K562 (cell line): Measurements from ENCODE around the gene TMEM267. TPM values are rescaled to one million over a fixed set of nuclear protein-coding genes. Genes with fewer than 3 reads are reported as not detected.
"Not testable (repeated sequence)": the region's sequence is repeated elsewhere in the genome, so short reads cannot be mapped to it uniquely, and the experiment has no call there.

Experiments used
- ATAC-seq: fragments of 200-7000 bp; cut with Tn5 transposase; 3 replicates; pipeline ENCODE4 v1.9.1; 2020; ENCODE audit warnings: moderate library complexity
- BruUV-seq: library from RNA; stranded (reverse); fragments of 400-500 nt; replicated peaks from 2 replicates; lab custom pipeline; 2021; lab: Mats Ljungman, UMichigan
- CTCF ChIA-PET: fragments of 300-600 bp; formaldehyde crosslinking; extraction: SDS; loops from one replicate; lab custom pipeline; 2021; ENCODE audit warnings: low intra/inter-chr PET ratio; lab: Yijun Ruan, JAX
- POLR2A ChIA-PET: fragments of 300-600, 350-650 bp; sonication (Branson Sonifier 250); formaldehyde crosslinking; extraction: SDS; loops from one replicate; lab custom pipeline; 2021; ENCODE audit warnings: antibody characterized with exemption, inconsistent platforms; lab: Yijun Ruan, JAX
- DNase-seq, 4 experiments: peaks; one replicate each; pipeline versions ENCODE4 v3.0.0 to v3.0.0-alpha.2; 2011 to 2018; ENCODE audit warnings: low spot score in 3 of 4, mixed read lengths in 3 of 4; ENCODE audit errors: extremely low read depth in 1 of 4
- FAIRE-seq: peaks from 2 replicates; lab custom pipeline; 2011; peaks lifted over from hg19 to GRCh38; lab: Jason Lieb, UNC
- H2AFZ ChIP-seq: 2 replicates; pipeline ENCODE4 v1.6.0; 2011; ENCODE audit warnings: low read depth, low read length, control low read depth, inconsistent platforms
- H3K27ac ChIP-seq: fragments of 200-600 bp; 3 replicates; pipeline ENCODE4 v1.8.0; 2011; ENCODE audit warnings: low read depth, mild to moderate bottlenecking, control low read depth, inconsistent platforms, low read length, moderate library complexity, mixed read lengths; ENCODE audit errors: extremely low read depth
- H3K27me3 ChIP-seq, 2 experiments: fragments of 300-600 bp in 1 of 2; 2 replicates in 1 of 2; 3 replicates in 1 of 2; pipeline versions ENCODE4 v1.6.0 to v1.8.0; 2011; ENCODE audit warnings: inconsistent platforms in 2 of 2, low read length in 2 of 2, mild to moderate bottlenecking in 1 of 2, mixed read lengths in 1 of 2, moderate library complexity in 1 of 2; ENCODE audit not compliant: control insufficient read depth in 2 of 2, insufficient read depth in 2 of 2
- H3K36me3 ChIP-seq: fragments of 300-600 bp; 3 replicates; pipeline ENCODE4 v1.8.0; 2011; ENCODE audit warnings: mild to moderate bottlenecking, low read length, inconsistent platforms; ENCODE audit not compliant: control insufficient read depth, insufficient read depth
- H3K4me1 ChIP-seq, 2 experiments: fragments of 200-600 bp in 1 of 2; replicated peaks in 1 of 2; 2 replicates in 1 of 2; 3 replicates in 1 of 2; pipeline versions ENCODE4 v1.5.1 to v1.8.0; 2011; ENCODE audit warnings: inconsistent platforms in 2 of 2, low read length in 2 of 2, mild to moderate bottlenecking in 1 of 2, mixed read lengths in 1 of 2, moderate library complexity in 1 of 2; ENCODE audit not compliant: control insufficient read depth in 2 of 2, insufficient read depth in 2 of 2
- H3K4me2 ChIP-seq: 2 replicates; pipeline ENCODE4 v1.6.1; 2011; ENCODE audit warnings: low read length, control low read depth, inconsistent platforms, mixed read lengths; ENCODE audit not compliant: insufficient read depth
- H3K4me3 ChIP-seq: fragments of 200-600 bp; sonication (generic), shearing (Covaris generic); 2 replicates; pipeline ENCODE4 v1.5.1; 2016; ENCODE audit warnings: control low read depth, inconsistent platforms
- H3K79me2 ChIP-seq: fragments of 200-600 bp; 3 replicates; pipeline ENCODE4 v1.8.0; 2011; ENCODE audit warnings: low read length, inconsistent platforms; ENCODE audit not compliant: control insufficient read depth, insufficient read depth
- H3K9ac ChIP-seq, 2 experiments: 2 replicates each; pipeline versions ENCODE4 v1.6.0 to v1.6.1; 2011; ENCODE audit warnings: low read depth in 2 of 2, low read length in 2 of 2, control low read depth in 1 of 2, inconsistent platforms in 1 of 2, mild to moderate bottlenecking in 1 of 2, mixed read lengths in 1 of 2; ENCODE audit not compliant: insufficient read depth in 1 of 2
- H3K9me1 ChIP-seq: one replicate; pipeline ENCODE4 v1.6.0; 2011; ENCODE audit warnings: inconsistent platforms, mild to moderate bottlenecking, low read length, moderate library complexity; ENCODE audit not compliant: control insufficient read depth, insufficient read depth
- H3K9me3 ChIP-seq: replicated peaks from 2 replicates; pipeline ENCODE4 v1.5.1; 2011; ENCODE audit warnings: low read depth, low read length, inconsistent platforms; ENCODE audit not compliant: control insufficient read depth, insufficient read depth
- H4K20me1 ChIP-seq: replicated peaks from 2 replicates; pipeline ENCODE4 v1.6.1; 2011; ENCODE audit warnings: low read length, inconsistent platforms, mixed read lengths; ENCODE audit not compliant: control insufficient read depth, insufficient read depth
- CBFB ChIP-seq: sonication (generic); formaldehyde crosslinking; IDR thresholded peaks from 2 replicates; pipeline ENCODE4 v1.4.0; 2020; ENCODE audit warnings: mild to moderate bottlenecking, missing genetic modification reagents
- FOXJ2 ChIP-seq: fragments of 200-800 bp; sonication (Bioruptor generic); IDR thresholded peaks from 2 replicates; pipeline ENCODE4 v1.6.1; 2016; ENCODE audit warnings: missing genetic modification characterization, missing compliant biosample characterization
- GATAD2A ChIP-seq: fragments of 450-650 bp; IDR thresholded peaks from 2 replicates; pipeline ENCODE4 v1.6.1; 2017
- PHF20 ChIP-seq: fragments of 450-650 bp; IDR thresholded peaks from 2 replicates; pipeline ENCODE4 v1.6.1; 2018; ENCODE audit not compliant: partially characterized antibody
- PHF21A ChIP-seq: fragments of 450-650 bp; IDR thresholded peaks from 2 replicates; pipeline ENCODE4 v1.6.1; 2017; ENCODE audit warnings: low read depth, borderline replicate concordance
- POLR2G ChIP-seq: fragments of 200-400 bp; formaldehyde crosslinking; IDR thresholded peaks from 2 replicates; pipeline ENCODE4 v1.6.1; 2017; ENCODE audit warnings: low read depth, mild to moderate bottlenecking, antibody characterized with exemption, low read length, moderate library complexity
- SUPT5H ChIP-seq: fragments of 450-650 bp; IDR thresholded peaks from 2 replicates; pipeline ENCODE4 v1.6.1; 2016
- YY1 ChIP-seq, 3 experiments: IDR thresholded peaks; 2 replicates each; pipeline ENCODE4 v1.6.1; 2011; ENCODE audit warnings: low read length in 2 of 3, mild to moderate bottlenecking in 2 of 3, moderate library complexity in 2 of 3, borderline replicate concordance in 1 of 3, control low read depth in 1 of 3, low read depth in 1 of 3; ENCODE audit not compliant: insufficient read depth in 3 of 3, insufficient replicate concordance in 2 of 3, control insufficient read depth in 1 of 3, insufficient read length in 1 of 3; ENCODE audit errors: extremely low read depth in 1 of 3
- ZNF639 ChIP-seq, 2 experiments: fragments of 200-800 bp in 1 of 2; sonication (Bioruptor generic) in 1 of 2; sonication (generic) in 1 of 2; formaldehyde crosslinking in 1 of 2; IDR thresholded peaks in 1 of 2; conservative IDR thresholded peaks in 1 of 2; 2 replicates each; pipeline versions ENCODE4 v1.5.0 to v1.6.1; 2016 to 2020; ENCODE audit warnings: missing compliant biosample characterization in 1 of 2, missing genetic modification characterization in 1 of 2, missing genetic modification reagents in 1 of 2
- WGBS: fragments of 100-300 bp; shearing (Covaris generic); methylation state at CpG from one replicate; pipeline ENCODE4 v1.1.6; 2016; ENCODE audit warnings: low coverage, mixed read lengths; ENCODE audit not compliant: insufficient coverage; ENCODE audit errors: missing lambda C conversion rate; 5-methylcytosine and 5-hydroxymethylcytosine counted together
- in situ Hi-C: fragments of 300-500 bp; cut with MboI; formaldehyde crosslinking; loops from 4 replicates; pipeline ENCODE4 v1.15.0; 2018; ENCODE audit warnings: inconsistent platforms, mixed read lengths
- intact Hi-C: fragments of 100-400 bp; cut with micrococcal nuclease; formaldehyde crosslinking; loops from 2 replicates; pipeline ENCODE4 v1.14.2; 2022
- polyA plus RNA-seq, 8 experiments: library from polyadenylated mRNA; depleted of rRNA in 4 of 8; stranded (reverse) in 5 of 8; unstranded in 3 of 8; fragments of >200 nt; fragmentation: Nextera tagmentation in 2 of 8; fragmentation: Illumina TruSeq in 1 of 8; extraction: Ambion mirVana in 2 of 8; extraction: Trizol in 1 of 8; gene quantifications; 2 replicates each; pipeline versions ENCODE4 v1.2.1 to v1.2.3, GENCODE V29; 2011 to 2014; ENCODE audit warnings: inconsistent platforms in 1 of 8, missing spikeins in 1 of 8
- total RNA-seq, 7 experiments: library from RNA; depleted of rRNA in 6 of 7; stranded (reverse); fragments of >200 nt in 6 of 7; fragmentation: Illumina TruSeq in 2 of 7; extraction: Trizol in 2 of 7; gene quantifications; 2 replicates each; pipeline versions ENCODE4 v1.2.1 to v1.2.3, GENCODE V29; 2011 to 2021; ENCODE audit warnings: low replicate concordance in 1 of 7

Gene TMEM267
- total and polyA plus RNA-seq, 9 of the 15 experiments (the other 6 are each of a cell fraction or from before 2014, with no cell fraction given), result 8.1 to 61.1 (median 17.8) TPM

DNA sequence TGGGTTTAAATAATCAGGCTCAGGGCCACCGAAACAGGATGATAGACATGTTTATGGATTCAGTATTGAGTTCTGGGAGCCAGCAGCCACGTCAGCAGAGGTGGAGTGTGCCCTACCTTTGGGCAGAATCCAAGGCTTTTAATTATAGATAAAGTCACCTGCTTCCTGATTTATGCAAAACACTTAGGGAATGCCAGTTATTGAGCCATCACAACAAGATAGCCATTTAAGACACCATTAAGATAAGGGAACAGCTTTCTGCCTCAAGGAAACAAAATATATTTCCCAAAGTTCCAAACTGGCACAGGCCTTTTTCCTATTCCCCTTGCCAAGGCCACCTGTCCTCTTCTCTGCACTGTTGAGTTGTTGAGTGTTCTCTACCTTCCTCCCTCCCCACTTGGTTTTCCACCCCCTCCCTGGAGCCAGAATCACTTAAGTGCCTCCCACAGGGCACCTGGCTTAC, 73.8 kb downstream of the TMEM267 start:
- intact Hi-C loops, result no loop called here

DNA sequence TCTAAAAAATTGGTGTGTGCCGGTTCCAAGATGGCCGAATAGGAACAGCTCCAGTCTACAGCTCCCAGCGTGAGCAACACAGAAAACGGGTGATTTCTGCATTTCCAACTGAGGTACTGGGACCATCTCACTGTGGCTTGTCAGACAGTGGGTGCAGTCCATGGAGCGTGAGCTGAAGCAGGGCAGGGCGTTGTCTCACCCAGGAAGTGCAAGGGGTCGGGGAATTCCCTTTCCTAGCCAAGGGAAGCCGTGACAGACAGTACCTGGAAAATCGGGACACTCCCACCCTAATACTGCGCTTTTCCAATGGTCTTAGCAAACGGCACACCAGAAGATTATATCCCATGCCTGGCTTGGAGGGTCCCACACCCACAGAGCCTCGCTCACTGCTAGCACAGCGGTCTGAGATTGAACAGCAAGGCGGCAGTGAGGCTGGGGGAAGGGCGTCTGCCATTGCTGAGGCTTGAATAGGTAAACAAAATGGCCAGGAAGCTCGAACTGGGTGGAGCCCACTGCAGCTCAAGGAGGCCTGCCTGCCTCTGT, 81.1 kb downstream of the TMEM267 start:
- DNase-seq (peak in 1 of 4 experiments; percentile 43), ATAC-seq (peak; percentile 72)
- 36% methylated on average over 15 of the region's 16 CpGs for WGBS
- CTCF ChIA-PET, H3K9me1 ChIP-seq, H4K20me1 ChIP-seq, H3K9me3 ChIP-seq, H3K4me1 ChIP-seq, intact Hi-C loops, FAIRE-seq, H3K36me3 ChIP-seq, H3K79me2 ChIP-seq, H3K27me3 ChIP-seq, in situ Hi-C loops: not testable (repeated sequence)
- Histone ChIP-seq H2AFZ (peak overlapping the region; percentile 99), H3K9ac (peak overlapping the region; percentile 36 to 68; a peak in 3 of 4 replicates), H3K27ac (peak overlapping the region; percentile 68; the same call in 2 of the 3 replicates), H3K4me2 (peak overlapping the region; percentile 75), H3K4me3 (peak overlapping the region; percentile 0; the same call in 1 of the 2 replicates)
- TSS peak; percentile 47 for BruUV-seq
- POLR2A ChIA-PET, result interaction anchor here (0.6 to 2.1 kb wide), 6 partner anchors 9 to 109 kb away, joined by 3 to 13 read pairs (median 4); partner anchors contain the start of genes CCL28 and TMEM267
- TF ChIP-seq PHF20 (peak; percentile 25), FOXJ2 (tag) (peak; percentile 19; the same call in 1 of the 2 replicates), CBFB (0 out of 2 replicates have a peak, but pooled peaks have one; percentile 27), POLR2G (peak; percentile 48; the same call in 1 of the 2 replicates), PHF21A (0 out of 2 replicates have a peak, but pooled peaks have one; percentile 40), YY1 (IDR thresholded peaks at IDR 0.05; ENCODE audit: borderline replicate concordance in 1 of 3, control insufficient read depth in 1 of 3, extremely low read depth in 1 of 3, insufficient read depth in 3 of 3, insufficient read length in 1 of 3, insufficient replicate concordance in 2 of 3, low read depth in 1 of 3, low read length in 2 of 3) (peak; percentile 40 to 83 (median 41)), ZNF639 (CRISPR knock-in tag; conservative IDR thresholded peaks at IDR 0.05 in 1 of 2, IDR thresholded peaks at IDR 0.05 in 1 of 2) (peak in 1 of 2 experiments; percentile 48; a peak in 1 of 4 replicates)

More for the DNA sequence above, 73.8 kb downstream of the TMEM267 start:
- no peak for FAIRE-seq
- Histone ChIP-seq H3K36me3 (no peaks in the 10 kb centered on the region), H3K79me2 (no peaks in the 10 kb centered on the region), H3K9me3 (no peaks in the 10 kb centered on the region), H3K27me3 (no peaks in the 10 kb centered on the region), H3K27ac (no peak overlapping the region), H3K9ac (no peak overlapping the region; a peak in 1 of 4 replicates), H2AFZ (no peak overlapping the region), H3K4me2 (no peak overlapping the region), H3K4me1 (no peaks in the 10 kb centered on the region; a peak in 1 of 5 replicates), H4K20me1 (no peaks in the 10 kb centered on the region), H3K4me3 (no peak overlapping the region), H3K9me1 (no peaks in the 10 kb centered on the region)
- ATAC-seq, result peak; percentile 29; the same call in 1 of the 3 replicates
- WGBS, result 19% methylated on average over 2 of the region's 2 CpGs
- no peak for DNase-seq
- BruUV-seq, result no TSS peak
- no peak for TF ChIP-seq SUPT5H
- no peak for TF ChIP-seq GATAD2A
- ChIA-PET CTCF (no interaction called here), POLR2A (no interaction called here)
- in situ Hi-C loops, result no loop called here
